ENCODE results near the gene SRRM4. TPM values are rescaled to one million over a fixed set of nuclear protein-coding genes. Genes with fewer than 3 reads are reported as not detected.

The SRRM4 gene
- total RNA-seq, 1 donor from 2014 or later, result not detected

GRCh38 chr12:119117936-119118335 lies 136.6 kb downstream of the SRRM4 start:
- no peak for DNase-seq (ENCODE audit: low read depth)

DNA sequence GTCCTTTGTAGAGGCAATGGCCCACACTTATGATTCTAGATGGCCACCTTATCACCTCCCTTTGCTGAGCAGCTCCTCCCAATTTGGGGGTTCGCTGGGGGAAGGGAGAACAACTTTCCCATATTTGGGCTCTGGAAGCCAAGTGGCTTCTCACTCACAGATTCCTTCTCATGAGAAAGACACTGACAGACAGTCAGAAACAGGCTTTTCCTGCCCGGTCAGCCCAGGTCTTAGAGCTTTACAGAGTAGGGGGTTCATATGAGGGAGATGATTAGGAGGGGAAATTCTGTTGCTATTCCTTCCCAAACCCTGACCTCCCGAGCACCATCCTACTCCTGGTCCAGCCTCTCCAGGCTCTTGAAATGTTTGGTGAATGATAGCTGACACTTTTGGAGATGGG lies 137.3 kb downstream of the SRRM4 start:
- DNase-seq (ENCODE audit: low read depth), result no peak

DNA sequence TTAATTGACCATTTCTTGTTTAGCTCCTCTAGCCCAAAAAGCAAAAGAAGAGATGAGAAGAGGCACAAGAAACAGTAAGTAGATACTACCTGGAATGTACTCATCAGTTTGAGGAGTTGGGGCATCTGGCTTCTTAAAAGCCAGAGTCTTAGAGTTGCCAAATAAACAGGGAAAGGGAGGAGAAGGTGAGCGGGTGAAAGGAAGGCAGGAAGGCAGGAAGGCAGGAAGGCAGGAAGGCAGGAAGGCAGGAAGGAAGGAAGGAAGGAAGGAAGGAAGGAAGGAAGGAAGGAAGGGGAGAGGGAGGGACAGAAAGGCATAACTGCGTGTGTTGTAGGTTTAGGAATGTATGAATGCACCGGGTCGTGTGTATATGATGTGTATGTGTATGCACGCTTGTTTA lies 140.7 kb downstream of the SRRM4 start:
- DNase-seq (ENCODE audit: low read depth), result no peak

GRCh38 chr12:119122751-119123150 lies 141.4 kb downstream of the SRRM4 start:
- DNase-seq (ENCODE audit: low read depth), result no peak

DNA sequence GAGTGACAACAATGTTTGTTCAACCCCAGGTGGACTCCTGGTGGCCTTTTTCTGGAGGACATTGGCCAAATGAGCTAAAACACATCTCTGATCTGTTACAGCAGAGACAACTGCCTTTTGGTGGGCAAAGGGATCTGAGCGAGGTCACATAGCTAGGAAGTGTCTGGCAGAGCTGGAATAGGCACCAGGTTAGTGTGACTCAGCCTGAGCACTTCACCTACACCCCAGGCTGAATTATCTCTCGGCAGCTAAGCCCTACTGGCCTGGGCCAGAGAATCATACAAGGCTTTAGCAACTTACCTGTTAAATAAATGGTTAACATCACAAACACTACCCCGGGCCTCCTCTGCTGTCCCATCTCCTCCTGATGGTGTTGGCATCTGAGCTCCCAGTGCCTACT lies 147.2 kb downstream of the SRRM4 start:
- no peak for DNase-seq (ENCODE audit: low read depth)

DNA sequence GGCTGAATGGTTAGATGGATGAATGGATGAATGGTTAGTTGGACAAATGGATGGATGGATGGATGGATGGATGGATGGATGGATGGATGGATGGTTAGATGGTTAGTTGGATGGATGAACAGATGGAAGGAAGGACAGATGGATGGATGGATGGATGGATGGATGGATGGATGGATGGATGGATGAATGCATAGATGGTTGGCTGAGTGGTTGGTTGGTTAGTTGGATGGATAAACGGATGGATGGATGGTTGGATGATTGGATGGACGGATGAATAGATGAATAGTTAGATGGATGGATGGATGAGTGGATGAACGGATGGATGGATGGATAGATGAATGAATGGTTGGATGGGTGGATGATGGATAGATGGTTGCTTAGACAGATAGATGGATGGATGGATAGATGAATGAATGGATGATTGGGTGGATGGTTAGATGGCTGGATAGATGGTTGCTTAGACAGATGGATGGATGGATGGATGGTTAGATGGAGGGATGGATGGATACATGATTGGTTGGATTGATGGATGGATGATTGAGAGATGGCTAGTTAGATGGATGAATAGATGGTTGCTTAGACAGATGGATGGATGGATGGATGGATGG lies 148.6 kb downstream of the SRRM4 start:
- no peak for DNase-seq (ENCODE audit: low read depth)

- no peak for DNase-seq (ENCODE audit: low read depth)
Measured at GRCh38 chr12:119130523-119130922, 149.2 kb downstream of the SRRM4 start.

DNA sequence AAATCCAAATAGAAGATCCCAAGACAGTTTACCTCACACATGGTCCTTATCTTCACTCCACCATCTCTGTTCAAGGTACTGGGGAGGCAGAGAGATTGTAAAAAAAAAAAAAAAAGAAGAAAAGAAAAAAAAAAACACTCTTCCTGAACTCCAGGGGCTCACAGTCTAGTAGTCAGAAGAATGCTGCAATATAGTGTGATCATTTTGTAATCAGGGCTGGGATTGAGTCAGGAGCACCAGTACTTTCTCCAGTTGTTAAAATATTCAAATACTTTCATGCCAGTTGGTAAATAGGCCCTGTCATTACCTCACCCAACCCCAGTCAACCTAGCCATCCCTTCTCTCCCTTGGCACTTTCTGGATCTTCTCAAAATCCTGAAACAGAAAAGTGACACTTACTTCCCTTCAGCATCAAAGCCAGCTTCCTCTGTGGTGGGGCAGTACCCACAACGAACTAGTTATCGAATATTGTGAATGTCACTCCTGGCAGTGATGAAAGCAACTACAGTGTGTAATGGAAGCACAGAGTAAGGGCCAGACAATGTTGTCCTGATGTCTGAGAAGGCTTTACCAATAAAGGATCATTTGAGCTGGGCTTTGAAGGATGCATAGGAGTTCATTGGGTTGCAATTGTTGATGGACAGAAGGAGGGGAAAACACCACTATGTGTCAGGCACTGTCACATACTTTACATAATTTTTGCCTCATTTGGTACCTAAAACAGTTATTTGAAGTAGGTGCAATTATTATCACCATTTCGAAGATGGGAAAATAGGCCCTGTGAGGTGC lies 153.1 kb downstream of the SRRM4 start:
- DNase-seq (ENCODE audit: low read depth), result no peak

GRCh38 chr12:119136811-119137410 lies 155.6 kb downstream of the SRRM4 start:
- DNase-seq (ENCODE audit: low read depth), result no peak

- DNase-seq (ENCODE audit: low read depth), result no peak
Measured at GRCh38 chr12:119139448-119139847, 158.1 kb downstream of the SRRM4 start.

- no peak for DNase-seq (ENCODE audit: low read depth)
Measured at GRCh38 chr12:119145367-119145766, 164.0 kb downstream of the SRRM4 start.

DNA sequence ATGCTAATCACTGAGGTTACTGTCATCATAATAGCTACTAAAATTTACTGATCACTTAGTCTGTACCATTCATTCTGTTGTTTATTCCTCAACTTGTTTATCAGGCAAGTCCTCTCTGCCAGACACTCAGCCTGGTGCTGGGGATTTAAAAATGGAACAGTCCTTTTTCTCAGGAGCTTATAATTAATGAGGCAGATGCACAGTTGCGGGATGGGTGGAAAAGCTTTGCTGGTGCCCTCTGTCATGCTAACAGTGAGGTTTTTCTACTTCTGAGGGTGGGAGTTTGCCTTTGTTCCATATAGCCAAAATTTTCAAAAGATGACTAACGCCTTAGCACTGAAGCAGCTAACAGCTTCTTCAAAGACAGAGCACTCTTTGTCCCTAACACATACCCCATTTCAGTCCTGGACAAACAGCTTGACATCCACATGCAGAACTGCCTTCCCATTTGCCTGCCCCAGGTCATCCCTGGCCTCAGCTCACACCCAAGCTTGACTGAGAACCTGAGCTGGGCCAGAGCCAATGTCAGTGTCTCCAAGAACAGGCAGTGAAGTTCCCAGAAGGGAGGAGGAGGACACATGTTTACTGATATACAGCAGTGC lies 166.6 kb downstream of the SRRM4 start:
- DNase-seq (ENCODE audit: low read depth), result no peak

DNA sequence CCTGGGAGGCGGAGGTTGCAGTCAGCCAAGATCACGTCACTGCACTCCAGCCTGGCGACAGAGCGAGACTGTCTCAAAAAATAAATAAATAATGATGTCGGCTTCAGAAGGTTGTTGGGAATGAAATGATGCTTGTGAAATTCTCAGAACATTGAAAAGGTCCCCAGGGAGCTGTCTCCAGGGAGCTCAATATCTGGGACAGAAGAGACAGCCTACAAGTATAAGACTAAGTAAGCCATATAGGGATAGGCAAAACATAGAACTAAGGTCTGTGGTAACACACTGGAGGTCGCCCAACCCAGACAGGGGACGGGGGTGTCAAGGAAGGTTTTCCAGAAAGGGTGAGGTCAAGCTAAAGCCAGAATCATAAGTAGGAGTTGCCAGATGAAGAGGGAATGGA lies 167.9 kb downstream of the SRRM4 start:
- DNase-seq (ENCODE audit: low read depth), result no peak

GRCh38 chr12:119151445-119152026 lies 170.2 kb downstream of the SRRM4 start:
- DNase-seq (ENCODE audit: low read depth), result no peak

- no peak for DNase-seq (ENCODE audit: low read depth)
Measured at GRCh38 chr12:119153477-119154434, 172.4 kb downstream of the SRRM4 start.

GRCh38 chr12:119154435-119154818 lies 173.1 kb downstream of the SRRM4 start:
- no peak for DNase-seq (ENCODE audit: low read depth)

GRCh38 chr12:119156401-119157044 lies 175.2 kb downstream of the SRRM4 start:
- DNase-seq (ENCODE audit: low read depth), result no peak

DNA sequence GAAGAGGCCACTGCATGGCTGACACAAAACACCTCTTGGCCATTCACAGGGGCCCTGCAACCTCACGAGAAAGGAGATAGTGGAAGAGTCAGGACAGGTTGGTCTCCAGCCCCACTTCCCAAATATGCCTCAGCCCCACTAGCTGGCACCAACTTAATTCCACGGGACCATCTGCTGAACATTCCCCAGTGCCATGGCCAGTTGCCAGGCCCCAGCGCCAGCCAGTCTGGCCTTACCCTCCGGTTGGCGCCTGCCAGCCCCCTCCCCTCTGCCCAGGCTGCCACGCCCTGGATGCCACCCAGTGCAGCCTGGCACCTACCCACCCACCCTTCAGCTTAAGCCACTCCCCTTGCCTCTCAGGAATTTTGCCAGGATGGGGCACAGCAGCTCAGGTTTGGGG lies 176.2 kb downstream of the SRRM4 start:
- DNase-seq (ENCODE audit: low read depth), result peak; percentile 93

DNA sequence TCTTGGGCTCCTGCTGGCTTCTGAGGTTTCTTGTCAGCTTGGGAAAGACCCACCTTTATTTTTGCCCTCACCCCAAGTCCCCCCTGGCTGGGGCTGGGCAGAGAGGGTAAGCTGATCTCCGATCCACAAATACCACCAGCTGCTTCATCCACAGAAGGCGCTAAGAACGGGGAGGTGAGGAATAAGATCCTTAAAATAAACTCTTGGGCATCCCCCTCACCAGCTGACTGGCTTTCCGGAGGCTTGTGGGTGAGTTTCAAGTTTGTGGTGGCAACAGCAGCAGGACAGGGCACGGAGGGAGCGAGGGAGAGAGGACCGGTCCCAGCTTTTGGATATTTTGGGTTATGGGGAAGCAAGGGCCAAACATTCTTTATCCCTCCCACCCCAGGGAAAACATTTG lies 176.6 kb downstream of the SRRM4 start:
- peak; percentile 97 for DNase-seq (ENCODE audit: low read depth)

DNA sequence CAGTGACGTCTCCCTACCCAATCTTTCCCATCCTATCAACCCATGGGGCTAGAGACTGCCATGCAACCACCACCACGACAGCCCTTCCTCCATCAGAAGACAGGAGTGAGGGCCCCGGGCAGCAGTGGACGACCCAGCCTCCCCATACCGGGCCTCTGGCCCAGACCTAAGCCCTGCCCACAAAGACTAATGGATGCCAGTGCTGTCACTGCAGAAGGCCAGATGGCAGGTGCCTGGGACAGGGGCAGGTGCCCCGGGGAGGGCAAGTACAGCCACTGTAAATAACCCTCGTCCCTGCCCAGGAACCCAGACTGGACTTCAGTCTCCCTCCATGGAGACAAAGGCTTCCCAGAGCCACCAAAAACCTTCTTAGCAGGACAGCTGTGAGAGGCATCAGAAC lies 177.1 kb downstream of the SRRM4 start:
- peak; percentile 94 for DNase-seq (ENCODE audit: low read depth)
